OCI-LY1 (cell line): Measurements from ENCODE around the gene IMPA2.

Source experiments
- CTCF ChIP-seq: fragments of 200-600 bp; sonication (generic), shearing (Covaris generic); IDR thresholded peaks from 2 replicates; pipeline ENCODE4 v1.5.1; 2017; ENCODE audit warnings: mild to moderate bottlenecking, antibody characterized with exemption, low read length, moderate library complexity, mixed read lengths
- EZH2 ChIP-seq: fragments of 200-600 bp; sonication (generic), shearing (Covaris generic); IDR thresholded peaks from 2 replicates; pipeline ENCODE4 v1.8.0; 2017; ENCODE audit warnings: borderline replicate concordance, mixed run types, mild to moderate bottlenecking, antibody characterized with exemption, low read length, moderate library complexity, mixed read lengths

GRCh38 chr18:12000072-12000659, 18.9 kb downstream of the IMPA2 start:
- TF ChIP-seq CTCF (no peak), EZH2 (no peak)
